ENCODE measurements around the gene PUM2.

The PUM2 gene

GRCh38 chr2:20215183-20216040 lies 135.2 kb downstream of the PUM2 start:
- DNase-seq = no peak

- no peak for DNase-seq
These were observed 136.0 kb downstream of the PUM2 start for GRCh38 chr2:20214566-20215182.

DNA sequence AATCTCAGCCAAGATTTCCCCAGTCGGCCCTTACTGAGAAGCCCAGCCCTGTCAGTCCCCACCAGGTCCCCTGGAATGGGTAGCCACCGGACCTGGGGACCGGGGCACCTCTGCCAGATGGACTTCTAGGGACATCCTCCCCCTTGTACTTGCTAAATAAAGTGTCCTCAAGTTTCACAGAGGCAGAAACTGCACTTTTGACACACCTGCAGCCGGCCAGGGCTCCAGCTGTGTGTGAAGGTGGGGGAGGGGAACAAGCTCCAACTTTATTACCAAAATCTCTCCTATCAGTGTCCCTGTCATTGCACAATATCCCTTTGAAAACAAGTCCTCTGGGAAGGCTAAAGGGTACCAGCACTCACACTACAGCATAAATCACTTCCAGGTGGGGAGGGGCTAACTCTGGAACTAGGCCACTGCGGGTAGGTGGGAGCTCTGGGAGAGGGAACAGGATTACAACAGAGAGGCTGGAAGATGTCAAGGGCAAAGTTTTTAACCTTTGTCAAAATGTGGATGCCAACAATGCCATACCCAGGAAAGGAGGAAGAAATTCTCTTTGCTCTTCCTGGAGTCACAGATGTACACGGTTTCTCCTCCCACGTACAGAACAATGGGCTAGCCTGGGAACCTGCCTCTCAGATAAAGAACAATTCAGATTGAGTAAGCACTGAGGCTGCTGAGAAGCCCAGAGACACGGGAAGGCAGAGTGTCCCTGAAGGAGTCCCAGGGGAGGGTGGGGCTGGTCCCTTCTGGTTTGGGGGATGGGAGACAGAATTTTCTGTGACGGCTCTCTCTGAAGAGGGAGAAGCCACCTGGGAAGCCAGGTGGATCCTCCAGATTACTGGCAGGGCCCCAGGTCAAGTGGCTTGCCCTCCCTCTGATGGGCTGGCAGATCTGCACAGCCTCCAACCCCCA lies 136.7 kb downstream of the PUM2 start:
- DNase-seq = no peak

DNA sequence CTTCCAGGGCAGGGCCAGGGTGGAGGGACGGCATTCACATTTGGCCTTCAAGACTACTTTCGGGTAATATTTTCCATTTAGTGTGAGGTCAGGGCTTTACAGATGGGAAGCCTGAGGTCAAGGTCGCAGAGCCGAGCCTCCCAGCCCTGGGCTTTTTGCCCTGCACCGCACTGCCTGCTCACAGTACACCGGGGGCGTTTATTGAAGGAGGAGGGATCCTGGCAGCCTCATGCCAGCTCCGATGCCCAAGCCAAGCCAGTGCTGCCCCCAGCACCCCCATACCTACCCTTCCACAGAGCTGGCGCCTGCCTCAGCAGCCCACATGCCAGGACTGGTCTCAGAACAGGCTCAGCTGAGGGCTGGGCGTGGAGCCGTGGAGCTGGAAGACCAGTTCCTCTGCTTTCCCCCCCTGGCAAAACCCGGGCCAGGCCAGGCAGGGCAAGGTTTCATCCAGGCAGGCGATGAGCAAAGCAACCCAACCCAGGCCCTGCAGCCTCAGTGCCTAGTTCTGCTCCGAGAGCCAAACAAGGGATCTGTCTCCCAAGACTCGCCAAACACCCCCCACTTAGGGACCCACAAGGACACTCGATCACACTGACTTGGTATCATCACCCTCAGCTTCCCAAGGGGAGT lies 137.7 kb downstream of the PUM2 start:
- no peak for DNase-seq

DNA sequence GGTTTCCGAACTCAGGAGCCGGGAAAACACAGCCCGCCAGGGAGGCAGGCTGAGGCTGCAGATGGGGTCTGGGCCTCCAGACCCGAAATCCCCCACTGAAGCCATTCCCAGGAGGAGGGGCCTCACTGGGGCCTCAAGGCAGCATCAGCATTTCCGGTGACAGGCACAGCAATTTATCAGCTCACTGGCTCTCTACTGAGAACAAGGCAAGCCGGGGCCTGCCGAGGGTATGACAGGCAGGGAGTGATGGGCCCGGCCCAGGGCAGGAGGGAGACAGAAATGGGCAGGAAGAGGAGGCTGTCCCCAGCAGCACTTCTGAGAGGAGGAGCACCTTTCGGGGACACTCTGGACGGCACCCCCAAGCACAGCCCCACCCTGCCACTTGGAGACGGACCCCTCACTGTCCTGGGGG lies 138.2 kb downstream of the PUM2 start:
- no peak for DNase-seq

GRCh38 chr2:20211860-20212458 lies 138.7 kb downstream of the PUM2 start:
- no peak for DNase-seq

GRCh38 chr2:20211420-20211819 lies 139.2 kb downstream of the PUM2 start:
- no peak for DNase-seq

DNA sequence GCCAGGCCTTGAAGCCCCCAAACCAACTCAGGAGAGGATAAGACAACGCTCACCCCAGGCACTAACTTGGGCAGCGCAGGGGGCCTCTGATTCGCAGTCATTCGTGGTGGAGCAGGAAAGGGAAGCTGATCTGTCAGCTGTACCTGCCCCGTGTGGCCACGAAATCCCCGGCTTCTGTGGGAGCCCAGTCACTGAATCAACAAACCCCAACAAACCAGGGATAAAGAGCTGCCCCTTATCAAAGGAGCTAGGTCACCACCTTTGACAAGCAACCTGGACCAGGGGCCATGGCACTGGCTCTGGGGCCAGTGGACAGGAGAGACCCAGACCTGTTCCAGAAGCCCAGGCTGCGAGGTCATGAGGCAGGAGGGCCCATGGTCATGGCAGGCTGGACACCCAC lies 140.2 kb downstream of the PUM2 start:
- DNase-seq = no peak

DNA sequence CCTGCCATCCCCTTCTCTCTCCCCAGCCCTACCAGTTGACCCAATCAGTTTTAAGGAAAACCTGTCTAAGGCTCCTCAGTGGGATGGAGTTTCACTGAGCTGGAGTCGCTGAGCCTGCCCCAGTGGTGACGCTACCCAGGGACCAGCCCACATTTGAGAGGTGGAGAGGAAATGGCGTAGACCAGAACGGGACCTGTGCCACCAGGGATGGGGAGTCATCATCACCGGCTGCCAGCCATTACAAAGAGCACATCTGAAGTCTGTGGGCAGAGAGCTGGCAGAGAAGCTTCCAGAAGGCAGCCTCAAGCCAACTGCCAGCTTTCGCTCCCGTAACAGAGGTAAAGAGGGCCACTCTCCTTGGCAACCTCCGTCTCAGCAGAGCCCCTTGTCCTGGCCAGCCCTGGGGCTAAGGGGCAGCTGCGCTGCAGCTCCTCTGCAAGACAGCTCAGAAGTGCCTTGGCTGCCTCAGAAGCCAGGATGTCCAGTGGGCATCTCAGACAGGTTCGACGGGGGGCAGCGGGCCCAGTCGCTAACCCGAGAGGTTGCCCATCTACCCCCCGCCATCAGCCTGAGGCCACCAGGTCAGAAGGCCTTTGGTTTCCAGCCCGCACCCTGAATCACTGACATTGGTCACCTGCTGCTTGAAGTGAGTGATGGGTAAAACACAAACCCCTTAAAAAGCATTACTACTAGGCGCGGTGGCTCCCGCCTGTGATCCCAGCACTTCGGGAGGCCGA lies 141.1 kb downstream of the PUM2 start:
- DNase-seq = no peak

DNA sequence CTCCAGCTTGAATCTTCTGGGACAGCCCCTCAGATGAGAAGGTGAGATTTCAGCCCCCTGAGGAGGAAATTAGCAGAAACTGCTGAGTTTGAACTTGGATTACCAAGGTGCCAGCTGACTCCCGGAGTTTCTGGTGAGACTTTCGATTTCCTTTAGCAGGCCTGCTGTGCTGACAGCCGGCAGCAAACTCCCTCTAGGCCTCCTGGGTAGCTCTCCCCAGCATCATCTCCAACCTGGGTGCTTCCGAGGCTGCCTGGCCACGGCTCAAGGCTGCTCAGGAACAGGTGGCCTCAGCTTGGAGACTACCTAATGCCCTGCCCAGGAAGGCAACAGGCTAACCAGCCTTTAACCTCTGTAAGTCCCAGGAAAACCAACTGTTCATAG lies 142.2 kb downstream of the PUM2 start:
- no peak for DNase-seq

GRCh38 chr2:20207051-20207450 lies 143.6 kb downstream of the PUM2 start:
- DNase-seq = no peak

- DNase-seq = no peak
These were observed 144.6 kb downstream of the PUM2 start for GRCh38 chr2:20205915-20206524.

- no peak for DNase-seq
These were observed 145.6 kb downstream of the PUM2 start for GRCh38 chr2:20205069-20205468.

DNA sequence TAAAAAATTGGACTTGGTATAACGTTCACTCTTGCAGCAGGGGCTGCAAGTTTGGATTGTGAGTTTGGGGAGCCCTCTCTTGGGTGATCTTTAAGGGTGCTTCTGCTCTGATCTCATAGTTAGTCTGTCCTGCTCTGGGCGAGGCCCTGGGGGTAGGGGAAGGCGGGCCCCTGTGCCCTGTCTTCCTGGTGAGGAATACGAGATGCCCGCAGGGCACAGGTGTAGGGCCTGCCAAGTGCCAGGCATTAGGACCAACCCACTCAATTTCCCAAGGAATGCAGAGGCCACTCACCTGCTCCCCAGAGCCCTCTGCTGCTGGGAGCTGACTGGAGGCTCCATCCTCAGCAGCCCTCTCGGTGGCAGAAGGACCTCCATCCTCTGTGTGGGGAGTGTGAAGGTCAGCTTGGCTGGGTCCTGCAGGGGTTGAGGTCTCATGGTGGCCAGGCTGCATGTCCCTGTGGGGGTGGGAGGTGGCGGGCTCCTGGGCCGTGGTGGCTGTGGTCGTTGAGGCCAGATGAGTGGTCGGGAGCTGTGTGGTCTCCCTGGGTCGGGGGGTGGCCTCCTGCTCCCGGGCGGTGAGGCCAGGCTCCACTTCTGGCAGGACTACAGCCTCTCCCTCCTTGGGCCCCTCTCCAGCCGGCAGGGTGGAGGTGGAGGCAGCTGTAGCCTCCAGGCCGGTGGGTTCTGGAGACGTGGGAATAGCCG lies 147.0 kb downstream of the PUM2 start:
- no peak for DNase-seq

DNA sequence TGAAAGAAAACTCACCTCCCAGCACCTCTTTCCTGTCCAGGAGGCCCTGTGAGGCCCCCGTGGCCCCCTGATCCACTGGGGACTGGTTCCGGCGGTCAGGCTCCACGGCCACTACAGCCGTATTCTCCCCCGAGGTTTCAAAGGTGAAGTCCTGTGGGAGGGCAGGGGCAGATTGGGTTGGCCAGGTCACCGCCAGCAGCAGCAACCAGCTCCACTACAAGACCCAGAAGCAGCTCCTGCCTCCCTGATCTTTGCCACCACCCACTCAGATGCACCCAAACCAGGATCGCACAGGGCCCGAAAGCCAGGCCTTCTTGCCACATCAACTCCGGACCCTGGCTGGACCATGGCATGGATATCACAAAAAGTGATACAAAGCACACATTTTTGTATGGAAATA lies 147.6 kb downstream of the PUM2 start:
- no peak for DNase-seq

DNA sequence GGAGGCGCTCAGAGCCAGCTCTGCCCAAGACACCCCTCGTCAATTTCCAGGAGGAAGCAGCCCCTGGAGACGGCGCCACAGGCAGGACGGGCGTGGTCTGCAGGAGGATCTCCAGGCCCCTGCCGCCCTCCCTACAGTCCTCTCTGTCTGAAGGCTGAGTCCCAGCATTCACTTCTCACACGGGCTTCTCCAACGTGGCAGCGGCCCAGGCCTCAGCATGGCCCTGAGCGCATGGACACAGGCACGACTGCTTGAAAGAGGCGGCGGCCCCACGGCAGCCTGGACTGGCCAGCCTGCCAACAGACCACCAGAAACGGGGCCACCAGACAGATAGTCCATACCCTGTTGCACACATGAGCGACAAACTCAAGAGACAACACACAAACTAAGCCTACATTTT lies 149.0 kb downstream of the PUM2 start:
- DNase-seq = no peak

- no peak for DNase-seq
These were observed 149.7 kb downstream of the PUM2 start for GRCh38 chr2:20200697-20201555.

GRCh38 chr2:20199633-20200270 lies 150.9 kb downstream of the PUM2 start:
- no peak for DNase-seq

Data from NCI-H2081 treated with DMSO at 0.1 percent for 48 hours (cell line).